ENCODE measurements around the gene KIF18B.
A peak's percentile ranks its signal among the peaks of the same experiment; 100 is the strongest.

The KIF18B gene

DNA sequence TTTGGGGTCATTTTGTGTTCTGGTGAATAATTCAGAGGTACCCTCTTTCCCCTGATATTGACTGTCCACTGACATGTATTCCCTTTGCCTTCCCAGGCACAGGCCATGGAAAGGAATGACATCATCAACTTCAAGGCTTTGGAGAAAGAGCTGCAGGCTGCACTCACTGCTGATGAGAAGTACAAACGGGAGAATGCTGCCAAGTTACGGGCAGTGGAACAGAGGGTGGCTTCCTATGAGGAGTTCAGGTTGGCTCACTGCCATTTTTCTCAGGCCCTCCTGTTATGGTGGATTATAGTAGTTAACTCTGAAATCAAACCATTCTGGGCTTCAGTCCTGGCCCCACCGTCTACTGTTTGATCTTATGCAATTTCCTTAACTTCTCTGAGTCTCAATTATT lies 46.7 kb downstream of the KIF18B start:
- TF ChIP-seq, protein P1, sequence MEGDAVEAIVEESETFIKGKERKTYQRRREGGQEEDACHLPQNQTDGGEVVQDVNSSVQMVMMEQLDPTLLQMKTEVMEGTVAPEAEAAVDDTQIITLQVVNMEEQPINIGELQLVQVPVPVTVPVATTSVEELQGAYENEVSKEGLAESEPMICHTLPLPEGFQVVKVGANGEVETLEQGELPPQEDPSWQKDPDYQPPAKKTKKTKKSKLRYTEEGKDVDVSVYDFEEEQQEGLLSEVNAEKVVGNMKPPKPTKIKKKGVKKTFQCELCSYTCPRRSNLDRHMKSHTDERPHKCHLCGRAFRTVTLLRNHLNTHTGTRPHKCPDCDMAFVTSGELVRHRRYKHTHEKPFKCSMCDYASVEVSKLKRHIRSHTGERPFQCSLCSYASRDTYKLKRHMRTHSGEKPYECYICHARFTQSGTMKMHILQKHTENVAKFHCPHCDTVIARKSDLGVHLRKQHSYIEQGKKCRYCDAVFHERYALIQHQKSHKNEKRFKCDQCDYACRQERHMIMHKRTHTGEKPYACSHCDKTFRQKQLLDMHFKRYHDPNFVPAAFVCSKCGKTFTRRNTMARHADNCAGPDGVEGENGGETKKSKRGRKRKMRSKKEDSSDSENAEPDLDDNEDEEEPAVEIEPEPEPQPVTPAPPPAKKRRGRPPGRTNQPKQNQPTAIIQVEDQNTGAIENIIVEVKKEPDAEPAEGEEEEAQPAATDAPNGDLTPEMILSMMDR (IDR thresholded peaks at IDR 0.05; ENCODE audit: low read depth, low read length) = no peak
- peak; percentile 90 to 95 for DNase-seq (ENCODE audit: low read depth in 2 of 2)
- no peak overlapping the region for H3K4me3 ChIP-seq (replicated peaks in 1 of 2; ENCODE audit: low read depth in 2 of 2, low read length in 2 of 2)

DNA sequence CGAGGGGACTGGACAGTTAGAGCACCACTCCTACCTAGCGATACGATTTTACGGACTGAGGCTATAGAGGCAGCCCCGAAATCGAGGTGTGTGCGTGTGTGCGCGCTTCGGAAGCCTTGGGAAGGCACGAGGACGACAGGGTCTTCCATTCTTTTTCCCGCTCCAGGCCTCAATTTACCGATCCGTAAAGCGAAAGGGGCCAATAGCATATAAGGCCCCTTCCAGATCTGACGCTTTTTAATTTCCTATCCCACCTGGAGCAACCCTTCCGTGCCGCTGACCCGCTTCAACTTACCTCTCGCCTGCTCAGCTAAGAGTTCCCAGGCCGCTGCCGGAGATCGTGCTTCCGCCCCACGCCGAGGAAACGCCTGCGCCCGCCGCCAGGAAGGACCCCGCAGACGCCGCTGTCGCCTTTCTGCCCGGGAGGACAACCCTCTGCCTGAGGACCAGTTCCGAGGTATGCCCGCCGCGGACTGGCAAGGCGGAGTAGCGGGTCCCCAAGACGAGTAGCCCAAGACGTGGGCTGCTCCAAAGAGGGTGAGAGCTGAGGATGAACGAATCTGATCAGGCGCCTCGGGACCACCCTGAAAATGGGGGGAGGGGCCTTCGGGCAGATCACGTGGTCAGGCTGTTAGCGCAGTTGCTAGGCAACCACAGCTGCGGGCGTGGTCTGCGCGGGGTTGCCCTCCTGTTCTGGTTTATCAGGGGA lies 48.3 kb downstream of the KIF18B start, which contains the start of gene EFTUD2:
Gene EFTUD2, minus strand, starts transcription at position 372 of the 709 bp plus-strand sequence. CDS start 4,924 bp downstream, outside the sequence.
- DNase-seq (ENCODE audit: low read depth in 2 of 2) = peak; percentile 93
- TF ChIP-seq, protein P1 (IDR thresholded peaks at IDR 0.05; ENCODE audit: low read depth, low read length) = no peak
- peak within 1 kb of the TSS; percentile 78 for H3K4me3 ChIP-seq (replicated peaks in 1 of 2; ENCODE audit: low read depth in 2 of 2, low read length in 2 of 2)

DNA sequence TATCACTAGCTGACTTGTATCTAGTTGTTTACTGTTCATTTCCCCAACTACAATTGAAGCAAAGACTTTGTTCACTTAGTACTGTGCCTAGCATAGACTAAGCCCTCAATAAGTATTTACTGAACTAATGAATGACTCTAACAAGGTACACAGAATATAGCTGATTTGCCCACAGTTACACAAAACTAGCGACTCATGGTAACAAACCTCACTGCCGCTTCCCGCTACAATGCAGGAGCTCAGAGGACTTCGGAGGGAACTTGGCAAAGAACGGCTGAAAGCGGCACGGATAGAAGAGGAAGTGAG lies 48.9 kb downstream of the KIF18B start:
- TF ChIP-seq, protein P1 (IDR thresholded peaks at IDR 0.05; ENCODE audit: low read depth, low read length) = no peak
- peak in 1 of 2 donors; percentile 40 for DNase-seq (ENCODE audit: low read depth in 2 of 2)
- peak overlapping the region; percentile 78 for H3K4me3 ChIP-seq (replicated peaks in 1 of 2; ENCODE audit: low read depth in 2 of 2, low read length in 2 of 2)

DNA sequence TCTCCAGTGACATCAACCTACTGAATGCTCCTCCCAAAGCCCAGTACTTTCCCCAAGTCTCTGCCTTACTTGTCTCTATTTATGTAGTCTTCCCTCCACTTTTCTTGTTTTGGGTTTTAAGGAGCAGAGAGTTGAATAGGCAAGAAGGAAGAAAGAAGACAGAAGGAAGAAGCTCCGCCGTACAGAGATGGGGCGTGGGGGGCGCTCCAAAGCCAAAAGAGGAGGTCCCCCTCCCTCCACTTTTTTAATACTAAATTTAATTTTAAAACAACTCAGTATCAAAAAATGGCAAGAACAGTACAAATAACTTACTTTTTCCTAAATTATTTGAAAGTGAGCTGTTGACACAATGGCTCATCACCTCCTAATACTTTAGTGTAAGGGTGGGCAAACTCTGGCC lies 52.9 kb downstream of the KIF18B start:
- TF ChIP-seq, protein P1 (IDR thresholded peaks at IDR 0.05; ENCODE audit: low read depth, low read length) = no peak
- DNase-seq (ENCODE audit: low read depth in 2 of 2) = no peak
- H3K4me3 ChIP-seq (replicated peaks in 1 of 2; ENCODE audit: low read depth in 2 of 2, low read length in 2 of 2) = no peak overlapping the region

DNA sequence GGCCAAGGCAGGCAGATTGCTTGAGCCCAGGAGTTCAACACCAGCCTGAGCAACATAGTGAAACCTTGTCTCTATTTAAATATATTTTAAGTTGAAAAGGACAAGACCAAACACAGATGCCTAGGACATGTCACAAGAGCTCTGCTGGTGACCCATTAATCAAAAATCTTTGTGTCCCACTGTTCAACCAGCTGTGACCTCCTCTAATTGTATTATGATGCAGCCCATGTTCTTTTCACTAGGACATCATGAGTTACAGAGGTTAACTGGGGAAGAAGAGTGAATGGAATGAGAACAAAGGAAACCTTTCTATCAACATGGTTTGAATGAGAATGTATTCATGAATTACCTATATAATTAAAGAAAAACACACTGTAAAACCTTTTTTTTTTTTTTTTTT lies 55.3 kb downstream of the KIF18B start:
- no peak overlapping the region for H3K4me3 ChIP-seq (replicated peaks in 1 of 2; ENCODE audit: low read depth in 2 of 2, low read length in 2 of 2)
- no peak for DNase-seq (ENCODE audit: low read depth in 2 of 2)
- TF ChIP-seq, protein P1 (IDR thresholded peaks at IDR 0.05; ENCODE audit: low read depth, low read length) = no peak

DNA sequence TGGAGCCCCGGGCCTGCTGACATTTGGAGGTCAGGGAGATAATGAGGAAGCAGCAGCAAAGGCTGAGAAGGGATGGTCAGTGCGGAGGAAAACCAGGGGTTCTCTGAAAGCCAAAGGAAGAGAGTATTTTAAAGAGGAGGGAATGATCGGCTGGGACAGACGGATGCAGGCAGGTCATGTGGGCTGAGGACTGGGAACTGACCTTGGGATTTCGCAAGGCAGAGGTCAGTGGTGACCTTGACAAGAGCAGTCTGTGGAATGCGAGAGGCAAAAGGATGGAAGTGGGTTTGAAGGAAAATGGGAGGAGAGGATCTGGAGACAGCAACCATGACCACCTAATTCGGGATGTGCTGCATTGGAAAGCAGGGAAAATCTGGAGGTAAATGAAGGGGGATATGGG lies 58.6 kb downstream of the KIF18B start:
- DNase-seq (ENCODE audit: low read depth in 2 of 2) = no peak
- TF ChIP-seq, protein P1 (IDR thresholded peaks at IDR 0.05; ENCODE audit: low read depth, low read length) = no peak
- H3K4me3 ChIP-seq (replicated peaks in 1 of 2; ENCODE audit: low read depth in 2 of 2, low read length in 2 of 2) = no peak overlapping the region
